Activated T-cell treated with anti-CD3 and anti-CD28 coated beads, Interleukin-2, amount 50 U/mL, for 1 hour (primary cell): ENCODE data around the gene CPSF7.
"Not testable (repeated sequence)": the region's sequence is repeated elsewhere in the genome, so short reads cannot be mapped to it uniquely, and the experiment has no call there.

Experiments
- DNase-seq: peaks from one replicate; pipeline ENCODE4 v3.0.0-alpha.2; 2020

Gene CPSF7

DNA sequence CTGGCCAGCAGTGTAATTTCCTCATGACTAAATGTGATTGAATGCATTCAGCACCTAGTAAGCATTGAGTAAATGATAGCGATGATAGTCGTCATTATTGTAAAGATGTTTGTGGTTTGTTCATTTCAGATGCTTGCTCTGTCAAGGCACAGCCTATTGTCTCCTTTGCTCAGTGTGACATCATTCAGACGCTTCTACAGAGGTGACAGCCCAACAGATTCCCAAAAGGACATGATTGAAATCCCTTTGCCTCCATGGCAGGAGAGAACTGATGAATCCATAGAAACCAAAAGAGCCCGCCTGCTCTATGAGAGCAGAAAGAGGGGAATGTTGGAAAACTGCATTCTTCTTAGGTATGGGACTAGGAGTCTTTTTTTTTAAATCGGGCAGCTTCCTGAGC is 7.7 kb upstream of the CPSF7 start:
- DNase-seq: no peak

DNA sequence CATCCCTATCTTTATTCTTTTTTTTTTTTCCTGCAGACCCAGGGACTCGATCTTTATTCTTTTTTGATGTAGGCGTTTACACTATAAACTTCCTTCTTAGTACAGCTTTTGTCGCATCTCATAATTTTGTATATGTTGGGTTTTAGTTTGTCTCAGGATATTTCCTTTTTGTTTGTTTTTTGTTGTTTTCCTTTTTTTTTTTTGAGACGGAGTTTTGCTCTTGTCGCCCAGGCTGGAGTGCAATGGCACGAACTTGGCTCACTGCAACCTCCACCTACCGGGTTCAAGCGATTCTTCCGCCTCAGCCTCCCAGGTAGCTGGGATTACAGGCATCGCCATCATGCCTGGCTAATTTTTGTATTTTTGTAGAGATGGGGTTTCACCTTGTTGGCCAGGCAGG is 1.1 kb upstream of the CPSF7 start:
- DNase-seq: not testable (repeated sequence)

DNA sequence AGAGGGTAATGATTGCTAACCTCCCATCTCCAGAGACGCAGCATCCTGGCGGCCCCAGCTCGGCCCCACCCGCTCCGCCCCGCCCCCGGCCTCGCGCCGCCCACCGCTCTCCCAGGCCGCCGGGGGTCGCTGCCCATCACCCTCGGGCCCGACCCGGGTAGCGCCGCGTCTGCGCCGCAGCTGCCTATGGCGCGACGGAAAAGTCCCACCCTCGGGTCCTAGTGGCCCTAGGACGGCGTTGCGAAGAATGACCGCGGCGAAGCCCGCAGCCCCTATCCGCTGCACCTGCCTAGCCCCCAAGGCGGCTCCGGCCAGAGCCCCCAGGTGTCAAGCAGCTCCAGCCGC is 457 bp downstream of the CPSF7 start:
- DNase-seq: peak; percentile 79

DNA sequence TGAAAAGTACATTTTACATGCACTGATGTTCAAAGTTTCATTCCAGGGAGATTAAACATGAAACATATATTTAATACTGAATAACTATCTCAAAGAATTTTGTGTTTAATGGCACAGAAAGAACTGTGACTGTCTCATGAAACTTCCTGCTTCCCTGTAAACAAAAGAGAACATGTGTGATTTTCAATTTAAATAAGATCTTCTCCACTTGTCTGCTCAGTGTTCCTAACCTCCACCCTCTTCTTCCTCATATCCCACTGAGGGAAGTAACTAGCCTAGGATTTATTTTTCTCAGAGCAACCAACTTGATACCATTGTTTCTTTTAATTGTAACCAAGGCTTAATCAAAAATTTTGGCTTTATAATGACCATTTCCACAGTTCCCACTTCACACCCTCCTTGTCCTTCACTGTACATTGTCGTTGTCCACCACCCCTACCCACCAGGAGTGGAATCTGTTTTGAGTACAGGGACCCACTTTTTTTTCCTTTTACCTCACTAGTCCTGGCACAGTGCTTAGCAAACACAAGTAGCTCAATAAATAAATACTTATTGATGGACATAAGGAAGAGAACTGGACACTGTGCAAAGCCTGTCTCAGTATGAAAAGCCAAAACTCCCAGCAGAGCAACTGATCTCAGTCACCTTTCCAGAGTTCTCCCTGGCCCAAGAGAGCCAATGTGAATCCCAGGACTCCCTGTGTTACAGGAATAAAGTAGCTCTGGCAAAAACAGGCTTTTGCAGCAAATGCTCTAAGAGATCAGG is 4.2 kb downstream of the CPSF7 start:
- no peak for DNase-seq

DNA sequence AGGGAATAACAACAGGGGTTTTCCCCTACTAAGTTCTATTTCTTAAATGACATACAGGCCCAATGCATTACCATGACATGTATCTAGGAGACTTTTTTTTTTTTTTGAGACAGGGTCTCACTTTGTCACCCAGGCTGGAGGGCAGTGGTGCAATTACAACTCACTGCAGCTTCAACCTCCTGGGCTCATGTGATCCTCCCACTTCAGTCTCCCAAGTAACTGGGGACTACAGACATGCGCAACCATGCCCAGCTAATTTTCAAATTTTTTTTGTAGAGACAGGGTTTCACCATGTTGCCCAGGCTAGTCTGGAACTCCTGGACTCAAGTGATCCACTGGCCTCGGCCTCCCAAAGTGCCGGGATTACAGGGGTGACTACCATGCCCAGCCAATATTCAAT is 7.5 kb downstream of the CPSF7 start:
- DNase-seq: no peak

DNA sequence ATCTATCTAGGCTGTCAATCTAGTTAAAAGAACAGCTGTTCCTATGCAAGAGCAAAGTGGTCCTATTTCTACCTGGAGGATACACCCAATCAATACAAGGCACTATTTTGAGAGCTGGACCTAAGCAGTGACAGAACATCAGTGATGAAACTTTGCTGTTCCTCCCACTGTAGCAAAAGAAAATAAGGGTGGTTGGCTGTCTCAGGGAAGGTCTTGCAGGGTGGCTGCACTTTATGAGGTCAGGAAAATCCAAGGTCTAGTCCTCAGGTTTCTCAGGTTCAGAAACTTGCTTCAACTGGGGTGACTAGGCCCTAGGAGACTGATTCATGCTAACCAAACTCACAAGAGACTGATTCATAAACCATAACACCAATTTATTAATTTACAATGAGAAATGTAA is 11.6 kb downstream of the CPSF7 start:
- no peak for DNase-seq

DNA sequence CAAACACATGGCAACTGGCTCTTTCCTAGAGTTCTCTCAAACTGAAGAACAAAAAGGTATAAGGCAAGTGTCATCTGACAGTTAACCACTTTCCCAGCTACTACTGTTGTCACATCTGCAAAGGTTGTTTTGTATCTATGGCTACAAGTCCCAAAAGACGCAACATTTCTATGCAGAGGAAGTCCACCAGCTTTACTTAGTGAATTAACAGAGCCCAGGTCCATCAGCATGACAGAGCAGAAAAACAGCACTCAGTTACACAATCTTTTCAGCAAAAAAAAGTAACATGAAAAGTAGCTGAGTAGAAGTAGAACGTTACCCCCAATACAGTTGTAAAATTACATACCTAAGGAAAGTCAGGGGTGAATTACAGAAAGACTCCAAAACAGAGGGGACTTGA is 12.1 kb downstream of the CPSF7 start:
- no peak for DNase-seq

DNA sequence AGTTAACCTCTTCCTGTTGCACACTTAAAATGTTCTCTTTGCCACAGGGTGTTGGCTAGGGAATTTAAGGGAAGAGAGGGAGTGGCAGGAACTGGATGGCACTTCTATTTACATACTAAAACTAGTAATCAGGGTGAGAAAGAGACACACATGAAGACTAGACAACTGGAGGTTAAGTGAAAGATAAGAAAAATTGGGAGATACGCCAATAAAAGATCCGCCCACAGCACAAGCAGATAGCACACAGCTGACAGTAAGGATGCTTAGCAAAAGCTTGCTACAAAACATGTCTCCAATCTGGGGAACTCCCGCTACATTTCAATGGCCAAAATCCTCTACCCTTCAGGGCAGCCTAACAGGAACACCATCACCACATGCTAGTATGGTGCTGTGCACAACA is 12.8 kb downstream of the CPSF7 start:
- DNase-seq: no peak

DNA sequence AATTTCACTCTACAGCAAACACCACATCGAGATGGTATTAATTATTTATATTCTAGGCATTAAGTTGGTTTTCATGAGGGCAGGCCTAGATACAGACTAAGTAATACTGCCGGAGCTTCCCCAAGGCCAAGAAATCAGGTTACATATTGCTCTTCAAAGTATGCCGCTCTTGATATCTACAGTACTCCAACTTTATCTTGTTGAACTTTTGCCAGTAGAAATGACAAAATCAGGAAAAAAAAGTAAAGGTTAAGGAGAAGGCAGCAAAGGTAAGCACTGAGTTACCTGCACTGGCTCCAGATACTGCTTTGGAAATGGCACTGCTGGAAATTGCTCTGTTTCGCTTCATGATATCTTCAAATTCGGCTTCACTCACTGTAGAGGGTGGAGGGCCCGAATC is 14.4 kb downstream of the CPSF7 start:
- DNase-seq: no peak

DNA sequence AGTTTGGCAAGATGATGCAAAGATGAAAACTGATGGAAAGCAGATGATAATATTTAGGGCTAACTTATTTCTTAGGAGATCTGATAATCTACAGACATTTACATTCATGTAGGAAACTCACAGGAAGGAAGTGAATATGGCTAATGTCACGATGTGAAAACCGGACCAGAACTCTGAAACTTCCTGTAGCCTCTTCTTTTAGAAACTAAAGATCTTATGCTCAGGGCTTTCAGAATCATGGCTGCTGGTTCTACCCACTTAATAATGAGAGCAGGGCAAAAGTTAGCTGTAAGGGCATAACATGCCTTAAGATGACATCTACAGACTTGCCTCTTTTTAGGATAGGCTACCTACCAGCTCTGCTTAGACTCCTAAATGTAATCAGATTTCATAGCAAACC is 15.2 kb downstream of the CPSF7 start:
- no peak for DNase-seq

DNA sequence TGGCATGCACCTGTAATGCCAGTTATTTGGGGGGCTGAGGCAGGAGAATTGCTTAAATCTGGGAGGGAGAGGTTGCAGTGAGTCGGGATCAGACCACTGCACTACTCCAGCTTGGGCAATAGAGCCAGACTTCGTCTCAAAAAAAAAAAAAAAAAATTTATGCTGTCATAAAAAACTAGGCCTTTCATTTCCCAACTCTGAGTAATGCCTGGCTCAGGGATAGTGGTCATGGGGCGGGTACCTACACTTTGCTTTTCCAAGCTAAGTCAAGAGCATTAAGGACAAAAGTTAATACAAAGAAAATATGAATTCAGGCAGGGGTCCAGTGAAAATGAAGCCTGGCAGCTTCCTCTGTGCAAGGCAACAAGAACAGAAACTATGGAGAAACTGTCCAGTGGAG is 16.3 kb downstream of the CPSF7 start:
- DNase-seq: no peak

DNA sequence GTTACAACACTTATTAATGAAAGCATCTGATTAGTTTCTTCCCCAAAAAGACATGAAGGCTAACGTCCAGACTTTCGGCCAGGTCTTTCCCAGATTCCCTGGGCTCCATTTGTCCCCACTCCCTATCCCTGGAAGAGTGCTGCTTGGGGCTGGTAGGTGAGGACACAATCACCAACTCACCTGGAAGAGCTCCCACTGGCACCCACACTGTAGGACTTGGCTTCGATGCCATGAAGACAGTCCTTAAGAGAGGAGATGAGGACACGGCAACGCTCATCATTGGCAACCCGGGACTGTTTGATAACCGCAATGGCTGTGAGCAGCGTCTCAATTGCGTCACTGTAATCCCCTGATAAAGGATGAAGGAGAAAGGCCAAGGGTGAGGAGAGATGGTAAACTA is 18.2 kb downstream of the CPSF7 start:
- no peak for DNase-seq

DNA sequence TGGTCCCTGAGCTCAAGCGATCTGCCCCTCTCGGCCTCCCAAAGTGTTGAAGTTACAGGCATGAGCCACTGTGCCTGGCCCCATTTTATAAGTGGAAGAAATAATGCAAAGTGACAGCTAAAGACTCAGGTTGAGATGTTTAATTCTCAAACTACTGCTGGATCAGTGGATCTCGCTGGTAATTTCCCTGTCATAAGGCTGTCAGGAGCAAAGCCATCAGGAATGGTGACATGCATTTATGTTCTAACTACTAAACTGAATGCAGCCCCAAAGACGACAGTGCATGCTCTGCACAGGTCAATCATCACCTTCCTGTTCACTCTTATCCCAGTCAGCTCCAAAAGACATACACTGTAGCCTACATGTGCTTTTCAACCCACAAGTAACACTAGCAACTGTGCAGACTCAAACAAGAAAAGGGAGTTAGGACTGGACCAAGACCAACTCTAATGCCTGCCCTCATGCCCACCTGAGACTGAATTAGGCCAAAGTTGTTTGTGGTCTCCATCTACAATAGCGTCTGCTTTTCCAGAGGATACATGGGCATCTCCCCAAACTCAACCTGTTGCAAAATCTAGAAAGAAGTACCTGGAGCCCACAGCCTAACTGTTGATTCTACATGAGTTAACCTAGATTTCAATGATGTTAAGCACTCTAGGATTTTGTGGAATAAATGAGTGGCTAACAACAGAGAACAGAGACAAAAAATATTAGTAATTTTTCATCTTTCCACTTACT is 22.6 kb downstream of the CPSF7 start:
- DNase-seq: no peak

DNA sequence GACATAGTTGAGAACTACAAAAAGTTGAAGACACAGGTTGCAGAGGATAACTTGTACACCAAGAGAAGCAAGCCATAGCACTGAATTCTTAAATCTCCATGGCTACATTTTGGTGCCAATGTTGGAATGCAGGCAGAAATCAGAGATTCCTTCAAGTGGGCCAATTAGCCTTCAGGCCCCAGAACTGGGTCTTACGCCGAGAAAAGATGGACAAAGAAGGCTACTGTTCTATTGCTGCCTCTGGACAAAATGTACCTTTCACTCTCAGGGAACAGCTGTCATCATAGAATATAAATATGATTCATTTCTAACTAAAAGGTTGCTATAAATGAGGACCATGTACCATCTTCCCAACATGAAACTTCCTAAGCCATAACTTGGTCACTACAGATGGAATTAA is 23.7 kb downstream of the CPSF7 start:
- DNase-seq: no peak

DNA sequence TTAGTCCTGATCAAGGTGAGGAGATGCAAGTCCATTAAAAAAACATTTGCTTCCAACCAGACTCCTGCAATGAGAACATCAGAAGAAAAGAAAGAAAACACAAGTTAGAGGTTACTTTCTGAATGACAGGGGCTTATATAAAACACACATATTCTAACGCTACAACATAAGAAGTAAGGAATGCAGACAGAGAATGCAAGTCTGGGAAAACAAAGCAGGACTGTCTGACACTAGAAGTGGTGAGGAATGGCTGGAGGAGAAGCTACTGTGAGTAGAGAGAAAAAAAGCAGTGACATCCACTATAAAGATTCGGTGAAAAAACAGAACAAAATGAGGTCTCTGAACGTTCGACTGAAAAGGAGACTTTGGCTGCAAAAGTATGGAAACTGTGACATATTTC is 25.1 kb downstream of the CPSF7 start:
- DNase-seq: no peak

DNA sequence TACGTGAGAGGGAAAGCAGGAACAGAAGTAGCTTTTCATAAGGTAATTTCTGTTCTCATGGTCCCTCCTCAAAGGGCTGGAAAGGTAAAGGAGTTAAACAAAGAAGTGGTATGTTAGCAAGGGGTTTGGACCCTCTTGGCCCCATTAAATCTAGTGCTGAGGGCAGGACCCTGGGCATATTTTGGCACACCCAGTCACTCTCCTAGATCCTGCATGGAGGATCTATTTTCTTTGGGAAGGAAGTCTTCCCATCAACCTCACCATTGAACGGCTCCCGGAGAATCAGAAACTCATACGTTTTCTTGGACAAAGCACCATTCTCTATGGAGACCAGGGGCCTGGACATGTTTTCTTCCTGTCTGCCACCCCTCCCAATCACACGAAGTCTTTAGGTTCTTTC is 25.7 kb downstream of the CPSF7 start:
- DNase-seq: no peak

DNA sequence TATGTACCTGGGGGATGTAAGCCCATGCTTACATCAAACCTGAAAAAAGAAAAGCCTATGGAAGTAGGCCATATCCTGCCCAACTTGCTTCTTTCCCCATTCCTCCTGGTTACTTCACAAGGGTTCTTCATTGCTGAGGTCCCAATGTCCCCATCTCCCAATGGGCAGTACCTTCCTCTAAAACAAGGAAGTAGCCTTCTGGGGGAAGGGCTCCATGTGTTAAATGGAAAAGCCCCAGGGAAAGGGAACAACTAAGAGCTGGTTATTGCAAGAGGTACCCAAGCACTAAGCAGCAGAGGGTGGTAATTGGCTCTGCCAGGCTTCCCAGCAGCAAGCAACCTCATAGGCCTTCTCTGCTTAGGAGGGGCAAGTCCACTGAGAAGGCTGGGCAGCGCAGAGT is 26.1 kb downstream of the CPSF7 start:
- no peak for DNase-seq

DNA sequence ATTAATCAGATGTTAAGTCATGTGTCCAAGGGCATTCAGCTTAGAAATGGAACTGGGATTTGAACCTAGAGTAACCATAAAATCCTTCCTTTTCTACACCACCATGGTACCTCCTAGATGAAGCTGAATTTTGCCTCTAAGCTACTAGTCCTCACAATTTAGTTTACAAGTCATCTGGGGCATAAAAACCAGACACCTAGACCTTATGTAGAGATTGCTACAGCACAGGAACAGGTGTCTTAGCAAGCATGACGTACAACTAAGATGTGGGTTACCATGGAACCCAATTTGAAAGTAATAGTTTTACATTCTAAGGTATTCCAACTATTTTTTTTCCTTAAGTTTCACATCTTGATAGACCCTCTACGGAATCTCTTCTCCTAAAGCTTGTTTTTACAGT is 28.2 kb downstream of the CPSF7 start:
- no peak for DNase-seq

DNA sequence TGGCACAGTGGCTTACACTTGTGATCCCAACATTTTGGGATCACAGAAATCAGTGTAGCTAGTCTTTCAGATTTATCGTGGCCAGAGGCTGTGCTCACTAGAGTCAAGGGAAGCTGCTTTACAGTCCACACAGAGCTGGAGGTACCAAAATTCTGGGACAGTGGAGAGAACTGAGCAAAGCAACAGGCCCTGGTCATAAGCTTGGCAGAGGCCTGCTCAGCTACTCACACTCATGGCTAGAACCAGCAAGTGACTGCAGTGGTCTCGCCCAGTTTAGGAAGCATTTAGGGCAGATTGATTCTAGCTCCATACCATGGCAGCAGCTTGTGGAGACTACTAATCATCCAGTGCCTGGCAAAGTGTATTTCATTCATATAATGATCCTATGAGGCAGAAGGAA is 28.6 kb downstream of the CPSF7 start:
- DNase-seq: no peak

DNA sequence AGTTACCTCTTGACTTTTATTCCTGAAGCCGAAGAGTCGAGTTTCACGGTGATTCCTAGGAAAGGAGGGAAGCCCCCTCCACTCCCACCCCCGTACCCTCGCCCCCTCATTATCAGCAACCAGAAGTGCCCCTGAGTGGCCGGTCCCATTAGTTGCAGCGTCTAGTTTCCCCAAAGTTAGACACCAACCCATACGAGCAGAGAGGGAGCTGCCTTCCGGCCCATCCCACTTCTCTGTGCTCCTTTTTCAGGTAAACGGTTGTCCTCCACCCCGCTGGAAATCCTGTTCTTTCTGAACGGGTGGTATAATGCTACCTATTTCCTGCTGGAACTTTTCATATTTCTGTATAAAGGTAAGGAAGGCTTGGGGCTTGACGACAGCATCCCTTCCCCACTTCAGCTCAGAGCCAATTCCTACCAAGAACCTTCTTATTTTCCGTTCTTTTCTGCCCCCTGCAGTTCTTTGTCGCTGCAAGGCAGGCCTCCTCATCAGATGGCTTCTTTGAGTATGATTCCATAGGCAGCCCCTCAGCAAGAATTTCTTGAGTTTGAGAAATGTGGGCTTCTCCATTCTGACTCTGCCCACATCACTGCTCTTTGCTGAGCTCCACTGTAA is 36.7 kb downstream of the CPSF7 start:
- peak; percentile 34 for DNase-seq

DNA sequence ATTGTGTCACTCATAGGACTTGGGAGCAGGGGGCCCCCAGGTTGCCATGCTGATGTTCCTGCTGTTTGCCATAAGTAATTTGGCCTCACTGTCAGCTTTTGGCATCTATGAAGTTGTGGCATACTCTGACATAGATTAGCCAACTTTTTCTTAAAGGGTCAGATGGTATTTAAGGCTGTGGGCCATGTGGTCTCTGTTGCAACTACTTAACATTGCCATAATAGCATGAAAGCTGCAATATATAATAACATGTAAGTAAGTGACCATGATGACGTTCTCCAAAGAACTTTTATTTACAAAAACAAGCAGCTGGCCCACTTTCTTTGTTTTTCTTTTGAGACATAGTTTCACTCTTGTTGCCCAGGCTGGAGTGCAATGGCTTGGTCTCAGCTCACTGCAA is 39.6 kb downstream of the CPSF7 start:
- no peak for DNase-seq

DNA sequence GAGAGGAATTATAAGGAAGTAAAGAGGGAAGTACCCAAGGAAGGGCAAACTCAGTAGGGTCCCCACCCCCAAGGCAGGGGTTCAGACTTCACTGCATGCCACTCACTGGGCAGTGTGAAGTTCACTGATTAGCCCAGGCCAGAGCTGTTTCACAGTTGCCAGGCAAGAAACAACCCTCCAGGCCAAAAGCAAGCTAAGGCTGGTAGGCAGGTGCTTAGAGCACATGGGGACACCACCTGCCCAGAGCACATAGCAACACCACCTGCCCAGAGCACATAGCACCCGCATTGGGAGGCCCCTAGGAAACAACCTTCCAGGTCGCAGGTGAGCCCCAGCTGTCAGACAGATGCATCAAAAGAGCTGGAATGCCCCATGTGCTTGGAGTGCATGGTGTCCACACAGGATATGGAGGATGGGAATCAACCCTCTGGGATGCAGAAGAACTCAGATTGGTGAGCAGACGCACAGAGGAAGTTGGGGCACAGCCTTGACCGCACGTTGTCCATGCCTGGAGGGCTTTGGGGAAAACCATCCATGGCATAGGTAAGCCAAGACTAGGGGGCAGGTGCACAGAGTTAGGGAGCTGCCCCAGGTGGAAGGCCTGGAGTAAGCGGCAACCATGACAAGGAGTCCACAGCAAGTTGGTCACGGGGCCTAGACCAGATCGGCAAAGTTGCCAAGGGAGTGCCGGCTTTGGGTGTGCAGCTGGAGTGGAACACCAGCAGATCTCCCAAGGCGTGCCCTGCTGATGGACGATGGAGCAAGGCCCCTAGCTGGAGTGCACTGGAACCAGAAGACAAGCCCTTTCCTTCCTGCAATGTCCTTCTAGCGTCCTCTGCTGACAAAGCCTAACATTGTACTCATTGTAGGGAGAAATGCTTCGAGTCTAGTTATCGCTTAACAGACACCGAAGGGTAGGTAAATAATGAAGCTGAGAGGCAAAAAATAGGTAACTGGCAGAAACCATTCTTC is 45.2 kb downstream of the CPSF7 start:
- no peak for DNase-seq

DNA sequence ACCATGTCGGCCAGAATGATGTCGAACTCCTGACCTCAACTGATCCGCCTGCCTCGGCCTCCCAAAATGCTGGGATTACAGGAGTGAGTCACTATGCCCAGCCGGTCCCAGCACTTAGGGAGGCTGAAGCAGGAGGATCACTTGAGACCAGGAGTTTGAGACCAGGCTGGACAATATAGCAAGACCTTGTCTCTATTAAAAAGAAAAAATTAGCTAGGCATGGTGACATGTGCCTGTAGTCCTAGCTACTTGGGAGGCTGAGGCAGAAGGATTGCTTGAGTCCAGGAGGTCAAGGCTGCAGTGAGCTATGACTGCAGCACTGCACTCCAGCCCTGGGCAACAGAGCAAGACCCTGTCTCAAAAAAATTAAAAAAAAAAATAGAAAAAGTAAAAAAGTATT is 45.9 kb downstream of the CPSF7 start:
- not testable (repeated sequence) for DNase-seq
